ENCODE data around the gene ETV6. TPM values are rescaled to one million over a fixed set of nuclear protein-coding genes. Genes with fewer than 3 reads are reported as not detected.
A peak's percentile ranks its signal among the peaks of the same experiment; 100 is the strongest.

Gene ETV6
- total and polyA plus RNA-seq, 5 experiments from 2014 or later = 0.94 to 13.2 (median 2.2) TPM

DNA sequence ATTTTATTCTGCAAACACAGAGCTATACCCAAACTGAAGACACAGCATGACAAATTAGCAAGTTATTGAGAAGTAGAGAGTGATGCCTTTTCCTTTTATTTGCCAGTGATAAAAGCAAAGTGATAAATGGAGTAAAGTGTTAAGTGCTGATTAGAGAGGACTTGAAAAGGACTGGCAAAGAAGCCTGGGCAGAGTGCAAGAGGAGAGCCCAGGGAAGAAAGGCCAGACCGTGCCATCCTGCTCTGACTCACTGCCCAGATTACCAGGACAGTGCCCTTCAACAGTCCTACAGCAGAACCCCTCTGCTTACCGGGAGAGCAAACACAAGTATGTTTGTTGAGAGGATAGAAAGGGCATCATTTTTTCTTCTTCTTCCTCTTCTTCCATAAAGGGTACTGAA is 106.5 kb downstream of the ETV6 start:
- H3K4me3 Mint-ChIP-seq = no peak overlapping the region
- H3K36me3 Mint-ChIP-seq = peaks cover 0 to 49% (median 22%) of the 10 kb centered on the region in 3 donors
- no peaks in the 10 kb centered on the region for H3K27me3 Mint-ChIP-seq
- ATAC-seq (no peak), DNase-seq (no peak)
- POLR2A ChIA-PET = no interaction called here
- H3K9me3 Mint-ChIP-seq = no peaks in the 10 kb centered on the region
- peaks cover 9 to 43% (median 13%) of the 10 kb centered on the region in 4 donors for H3K4me1 Mint-ChIP-seq
- peak overlapping the region in 1 of 10 donors; percentile 27 for H3K27ac Mint-ChIP-seq

- POLR2A ChIA-PET = no interaction called here
- Mint-ChIP-seq H3K36me3 (peaks cover 0 to 48% (median 22%) of the 10 kb centered on the region in 3 donors), H3K27ac (no peak overlapping the region), H3K27me3 (no peaks in the 10 kb centered on the region), H3K4me1 (peaks cover 9 to 44% (median 11%) of the 10 kb centered on the region in 4 donors), H3K4me3 (no peak overlapping the region), H3K9me3 (no peaks in the 10 kb centered on the region)
- no peak for DNase-seq
- ATAC-seq = no peak
These were observed 107.0 kb downstream of the ETV6 start for GRCh38 chr12:11756523-11756922.

DNA sequence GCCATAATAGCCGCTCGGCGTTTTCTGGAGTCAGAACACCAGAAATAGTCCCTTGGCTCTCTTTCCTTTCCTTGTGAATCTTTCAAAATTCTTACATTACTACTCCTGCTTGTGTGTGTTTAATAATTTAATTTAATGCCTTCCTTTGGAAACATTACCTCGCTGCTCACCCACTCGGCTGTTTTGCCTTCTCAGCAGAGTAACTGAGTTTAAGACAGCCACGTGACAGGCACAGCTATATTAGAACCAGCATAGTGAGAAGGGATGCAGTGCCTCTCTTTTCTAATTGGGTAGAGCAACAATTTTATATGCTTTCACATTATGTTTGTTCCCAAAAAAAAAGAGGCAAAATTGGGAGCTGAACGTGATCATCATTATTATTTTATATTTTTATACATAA is 107.6 kb downstream of the ETV6 start:
- POLR2A ChIA-PET = no interaction called here
- peaks cover 10 to 41% (median 12%) of the 10 kb centered on the region in 4 donors for H3K4me1 Mint-ChIP-seq

GRCh38 chr12:11757531-11757930 is 108.1 kb downstream of the ETV6 start:
- ATAC-seq (no peak), DNase-seq (no peak)
- H3K27me3 Mint-ChIP-seq = no peaks in the 10 kb centered on the region
- POLR2A ChIA-PET = interaction anchor here (0.6 kb wide), 1 partner anchor 1026 kb away, joined by 3 read pairs; no protein-coding TSS in a partner anchor
- no peak overlapping the region for H3K27ac Mint-ChIP-seq
- peaks cover 12 to 42% (median 16%) of the 10 kb centered on the region in 4 donors for H3K4me1 Mint-ChIP-seq
- H3K9me3 Mint-ChIP-seq = no peaks in the 10 kb centered on the region
- no peak overlapping the region for H3K4me3 Mint-ChIP-seq
- H3K36me3 Mint-ChIP-seq = peaks cover 0 to 43% (median 22%) of the 10 kb centered on the region in 3 donors

More for the DNA sequence above, 107.6 kb downstream of the ETV6 start:
- Mint-ChIP-seq H3K27ac (no peak overlapping the region), H3K27me3 (no peaks in the 10 kb centered on the region), H3K9me3 (no peaks in the 10 kb centered on the region), H3K36me3 (peaks cover 0 to 45% (median 22%) of the 10 kb centered on the region in 3 donors), H3K4me3 (no peak overlapping the region)
- DNase-seq (no peak), ATAC-seq (no peak)

GRCh38 chr12:11758087-11758486 is 108.6 kb downstream of the ETV6 start:
- POLR2A ChIA-PET = interaction anchor here (0.6 kb wide), 1 partner anchor 1026 kb away, joined by 3 read pairs; no protein-coding TSS in a partner anchor
- H3K36me3 Mint-ChIP-seq = peaks cover 0 to 38% (median 17%) of the 10 kb centered on the region in 3 donors
- DNase-seq (no peak), ATAC-seq (no peak)
- peaks cover 11 to 42% (median 16%) of the 10 kb centered on the region in 4 donors for H3K4me1 Mint-ChIP-seq
- H3K27me3 Mint-ChIP-seq = no peaks in the 10 kb centered on the region
- no peaks in the 10 kb centered on the region for H3K9me3 Mint-ChIP-seq
- H3K4me3 Mint-ChIP-seq = no peak overlapping the region
- H3K27ac Mint-ChIP-seq = peak overlapping the region in 1 of 10 donors; percentile 45

- Mint-ChIP-seq H3K36me3 (peaks cover 0 to 30% (median 11%) of the 10 kb centered on the region in 3 donors), H3K4me1 (peaks cover 12 to 39% (median 17%) of the 10 kb centered on the region in 4 donors), H3K9me3 (no peaks in the 10 kb centered on the region), H3K27ac (peak overlapping the region in 7 of 10 donors; percentile 9 to 71 (median 45)), H3K4me3 (peak overlapping the region in 2 of 10 donors; percentile 1 to 8), H3K27me3 (no peaks in the 10 kb centered on the region)
- POLR2A ChIA-PET = no interaction called here
- no peak for DNase-seq
- no peak for ATAC-seq
These were observed 109.3 kb downstream of the ETV6 start for GRCh38 chr12:11758510-11759493.

DNA sequence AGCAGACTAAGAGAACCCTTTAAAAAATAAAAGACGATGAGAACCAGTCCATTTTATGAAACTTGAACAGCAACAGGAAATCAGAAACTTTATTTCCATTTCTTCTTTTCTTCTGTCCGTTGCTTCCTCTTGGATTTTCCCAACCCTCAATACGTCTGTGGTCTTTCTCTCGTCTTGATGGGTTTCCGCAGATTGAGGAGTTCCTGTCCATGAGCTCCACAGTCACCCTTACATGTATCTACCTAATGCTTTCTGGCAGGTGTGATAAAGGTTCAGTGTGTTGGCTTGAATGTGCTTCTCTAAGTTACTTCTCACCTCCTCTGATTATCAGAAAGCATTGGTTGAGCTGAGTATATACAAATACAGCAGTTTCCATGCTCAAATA is 110.0 kb downstream of the ETV6 start:
- Mint-ChIP-seq H3K27ac (peak overlapping the region in 1 of 10 donors; percentile 55), H3K9me3 (no peaks in the 10 kb centered on the region), H3K4me3 (no peak overlapping the region), H3K27me3 (no peaks in the 10 kb centered on the region), H3K4me1 (peaks cover 13 to 43% (median 19%) of the 10 kb centered on the region in 4 donors), H3K36me3 (peaks cover 0 to 24% (median 6%) of the 10 kb centered on the region in 3 donors)
- POLR2A ChIA-PET = no interaction called here
- ATAC-seq (no peak), DNase-seq (no peak)

DNA sequence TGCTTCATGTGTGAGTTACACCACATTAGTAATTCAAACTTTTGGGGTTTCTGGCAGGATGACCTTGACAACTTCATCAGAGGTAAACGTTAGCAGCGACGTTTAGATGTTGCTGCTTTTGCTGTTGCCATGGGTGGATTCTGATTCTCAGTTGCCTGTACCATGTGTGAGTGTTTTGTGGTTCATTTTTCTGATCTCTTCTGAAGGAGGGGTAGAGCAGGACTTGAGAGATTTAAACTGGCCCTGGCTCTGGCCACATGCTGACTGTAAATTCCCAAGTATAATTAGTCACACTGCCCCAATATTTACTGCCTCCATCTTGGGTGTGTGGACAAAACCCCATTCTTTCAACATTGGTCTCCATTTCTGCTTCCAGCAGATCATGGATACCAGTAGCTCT is 110.4 kb downstream of the ETV6 start:
- POLR2A ChIA-PET = no interaction called here
- peak overlapping the region in 1 of 10 donors; percentile 55 for H3K27ac Mint-ChIP-seq
- ATAC-seq (no peak), DNase-seq (no peak)
- H3K4me3 Mint-ChIP-seq = no peak overlapping the region
- no peaks in the 10 kb centered on the region for H3K9me3 Mint-ChIP-seq
- H3K4me1 Mint-ChIP-seq = peaks cover 14 to 48% (median 20%) of the 10 kb centered on the region in 4 donors
- peaks cover 0 to 20% (median 3%) of the 10 kb centered on the region in 3 donors for H3K36me3 Mint-ChIP-seq
- H3K27me3 Mint-ChIP-seq = no peaks in the 10 kb centered on the region

DNA sequence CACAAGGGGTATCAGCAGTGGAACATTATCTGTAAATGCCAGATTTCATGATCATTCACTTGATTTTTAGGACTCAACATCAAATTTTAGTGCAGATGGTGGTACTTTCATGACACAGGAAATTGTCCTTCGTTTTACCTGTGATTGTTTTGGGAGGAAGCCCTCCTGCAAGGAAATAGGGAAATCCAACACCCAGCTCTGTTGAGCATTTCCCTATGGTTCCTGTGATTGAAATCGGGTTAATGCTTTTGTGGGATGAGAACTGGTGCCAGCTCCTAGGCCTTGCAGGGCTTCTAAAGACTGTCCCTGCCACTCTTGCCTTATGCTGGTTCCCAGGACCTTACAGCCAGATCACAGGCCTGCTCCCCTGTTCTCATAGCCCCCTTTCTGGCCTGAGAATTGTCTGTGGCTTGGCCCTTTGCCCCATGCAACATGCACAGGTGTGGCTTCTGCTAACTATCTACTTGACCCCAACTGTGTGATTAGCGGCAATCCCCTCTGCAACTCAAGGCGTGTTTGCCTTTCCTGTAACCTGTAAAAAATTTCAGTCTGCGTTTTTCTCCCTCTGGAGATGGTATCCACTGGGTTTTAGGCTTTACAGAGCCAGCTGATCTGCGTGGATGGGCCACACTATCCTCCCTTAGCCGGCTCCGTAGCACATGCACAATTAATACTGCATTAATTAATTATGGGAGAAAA is 112.5 kb downstream of the ETV6 start:
- Mint-ChIP-seq H3K4me3 (no peak overlapping the region), H3K4me1 (peaks cover 24 to 69% (median 40%) of the 10 kb centered on the region in 4 donors), H3K36me3 (peaks cover 0 to 4% (median 0%) of the 10 kb centered on the region in 3 donors), H3K27me3 (no peaks in the 10 kb centered on the region), H3K27ac (peak overlapping the region in 3 of 10 donors; percentile 11 to 64 (median 34)), H3K9me3 (no peaks in the 10 kb centered on the region)
- DNase-seq = no peak
- POLR2A ChIA-PET = interaction anchor here (0.6 kb wide), 1 partner anchor 22 kb away, joined by 8 read pairs; no protein-coding TSS in a partner anchor
- ATAC-seq = no peak

DNA sequence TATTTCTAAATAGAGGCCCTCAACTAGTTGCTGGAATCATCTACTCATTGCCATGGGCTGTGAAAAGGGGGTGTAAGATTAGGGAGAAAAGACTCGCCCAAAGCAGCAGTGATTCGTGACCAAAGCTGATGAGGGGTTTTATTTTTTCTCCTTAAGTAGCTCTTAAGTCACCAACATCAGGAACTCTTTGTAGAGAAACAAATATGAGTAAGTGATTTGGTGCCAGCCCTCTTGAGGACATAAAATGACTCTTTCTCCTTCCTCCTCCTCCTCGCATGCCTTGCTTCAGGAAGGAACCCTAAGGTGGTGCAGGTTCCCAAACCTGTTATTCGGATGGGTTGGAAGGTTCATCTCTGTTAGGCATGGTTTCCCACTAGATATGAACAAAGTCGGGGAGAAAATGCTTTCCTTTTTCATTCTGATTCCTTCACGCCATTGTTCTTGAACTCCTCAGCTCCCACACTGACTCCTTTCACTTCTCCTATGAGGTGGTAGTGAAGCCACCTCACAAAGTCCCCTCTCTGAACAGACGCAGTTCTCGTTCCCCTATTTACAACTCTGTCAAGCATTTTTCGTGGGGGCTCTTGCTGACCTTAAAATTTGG is 113.4 kb downstream of the ETV6 start:
- Mint-ChIP-seq H3K4me1 (peaks cover 28 to 74% (median 43%) of the 10 kb centered on the region in 4 donors), H3K9me3 (no peaks in the 10 kb centered on the region), H3K27me3 (no peaks in the 10 kb centered on the region), H3K27ac (peak overlapping the region in 4 of 10 donors; percentile 12 to 71 (median 64)), H3K4me3 (no peak overlapping the region), H3K36me3 (peaks cover 0 to 2% (median 0%) of the 10 kb centered on the region in 3 donors)
- POLR2A ChIA-PET = interaction anchor here (0.6 kb wide), 1 partner anchor 22 kb away, joined by 8 read pairs; no protein-coding TSS in a partner anchor
- DNase-seq (no peak), ATAC-seq (no peak)

DNA sequence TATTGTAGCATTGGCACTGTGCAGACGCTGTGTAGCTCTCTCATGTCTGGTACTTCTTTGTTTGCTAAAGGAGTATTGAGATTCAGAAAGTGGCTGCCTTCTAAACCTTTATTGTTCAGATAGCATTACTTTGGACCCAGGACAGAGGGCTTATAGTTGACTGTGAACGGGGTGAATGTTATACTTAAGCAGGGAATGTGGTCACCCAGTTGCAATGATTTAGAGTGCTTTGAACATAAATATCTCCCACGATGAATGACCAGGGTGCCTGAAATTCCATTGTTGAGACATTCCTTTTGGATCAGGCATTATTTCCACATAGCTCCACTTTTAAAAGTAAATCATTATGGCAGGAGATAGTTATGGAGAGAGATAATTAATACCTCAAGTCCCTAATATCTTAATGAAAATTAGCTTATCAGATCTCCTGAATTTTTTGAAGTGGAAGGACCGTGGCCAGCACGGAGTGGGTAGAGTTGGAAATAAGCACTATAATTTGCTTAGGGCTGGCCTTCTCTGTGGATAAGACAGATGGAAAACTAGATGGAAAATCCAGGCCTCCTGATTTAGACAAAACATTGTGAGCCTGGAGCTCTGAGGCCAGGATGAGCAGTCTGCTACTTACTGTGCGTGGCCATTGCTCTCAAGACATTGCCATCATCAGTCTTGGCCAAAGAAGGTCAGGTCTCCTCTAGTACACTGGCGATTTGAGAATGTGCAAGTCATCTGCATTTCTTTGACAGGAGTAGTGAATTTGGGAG is 114.5 kb downstream of the ETV6 start:
- Mint-ChIP-seq H3K27me3 (no peaks in the 10 kb centered on the region), H3K4me3 (no peak overlapping the region), H3K36me3 (no peaks in the 10 kb centered on the region), H3K9me3 (no peaks in the 10 kb centered on the region), H3K27ac (peak overlapping the region in 2 of 10 donors; percentile 12 to 84), H3K4me1 (peaks cover 24 to 67% (median 36%) of the 10 kb centered on the region in 4 donors)
- DNase-seq (no peak), ATAC-seq (no peak)
- POLR2A ChIA-PET = interaction anchor here (0.6 kb wide), 1 partner anchor 9 kb away, joined by 5 read pairs; no protein-coding TSS in a partner anchor
